K562 treated with DMSO at 1 percent for 24 hours (cell line): Measurements from ENCODE around the gene HK1. TPM values are rescaled to one million over a fixed set of nuclear protein-coding genes. Genes with fewer than 3 reads are reported as not detected.

Experiments
- total RNA-seq: library from RNA; unstranded; fragments of 300-600 nt; gene quantifications from 2 replicates; pipeline ENCODE4 v1.2.3, GENCODE V29; 2022; ENCODE audit warnings: low read depth; ENCODE audit not compliant: insufficient read depth

Gene HK1
- total RNA-seq: 193 and 196 TPM in 2 replicates

DNA sequence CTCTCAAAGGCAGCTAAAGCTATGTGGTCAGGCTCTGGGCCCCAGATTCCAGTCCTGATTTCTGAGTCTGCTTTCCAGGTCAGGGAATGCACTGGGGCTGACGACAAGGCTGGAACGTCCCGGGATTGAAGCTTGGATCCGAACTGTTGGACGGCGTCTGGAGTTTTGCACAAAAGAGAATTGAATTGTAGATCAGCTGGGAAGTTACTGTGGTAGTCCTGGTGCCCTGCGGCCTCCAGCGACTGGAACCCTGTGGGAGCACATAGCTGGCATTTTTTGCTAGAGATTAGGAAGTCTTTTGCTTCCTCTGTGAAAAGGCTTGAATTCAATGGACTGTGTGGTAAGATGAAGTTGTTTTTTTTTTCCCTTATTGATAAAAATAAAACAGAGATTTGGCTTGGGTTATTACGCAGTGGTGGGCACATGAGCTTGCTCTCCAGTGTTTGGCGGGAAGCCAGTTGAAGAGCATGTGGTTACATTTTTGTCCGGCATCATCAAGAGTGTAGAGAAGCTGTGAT lies at the start of gene HK1:
TSS of gene HK1 (plus strand) at position 51 of the 518 bp plus-strand sequence.

DNA sequence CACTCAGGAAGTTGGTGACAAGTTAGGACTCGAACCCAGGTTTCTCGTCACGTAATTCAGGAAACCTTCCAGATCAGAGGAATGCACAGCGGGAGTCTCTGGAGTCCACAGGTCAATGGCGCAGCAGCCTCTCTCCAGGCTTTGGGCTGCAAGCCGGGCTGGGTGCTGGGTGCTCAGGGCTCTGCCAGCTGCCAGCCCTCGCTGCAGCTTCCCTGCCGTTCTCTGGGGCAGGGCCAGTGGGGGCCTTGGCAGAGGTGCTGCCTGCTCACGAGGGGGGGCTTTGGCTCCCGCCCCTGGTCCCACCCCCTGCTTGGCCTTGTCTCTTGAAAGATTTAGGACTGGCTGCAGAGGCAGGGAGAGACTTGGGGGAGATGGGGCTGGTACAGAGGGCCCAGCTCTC lies 138.4 kb downstream of the HK1 start, which contains the start of gene TACR2:
TSS of gene TACR2 (minus strand) at position 224 of the 400 bp plus-strand sequence. CDS start 595 bp downstream, outside the sequence.

DNA sequence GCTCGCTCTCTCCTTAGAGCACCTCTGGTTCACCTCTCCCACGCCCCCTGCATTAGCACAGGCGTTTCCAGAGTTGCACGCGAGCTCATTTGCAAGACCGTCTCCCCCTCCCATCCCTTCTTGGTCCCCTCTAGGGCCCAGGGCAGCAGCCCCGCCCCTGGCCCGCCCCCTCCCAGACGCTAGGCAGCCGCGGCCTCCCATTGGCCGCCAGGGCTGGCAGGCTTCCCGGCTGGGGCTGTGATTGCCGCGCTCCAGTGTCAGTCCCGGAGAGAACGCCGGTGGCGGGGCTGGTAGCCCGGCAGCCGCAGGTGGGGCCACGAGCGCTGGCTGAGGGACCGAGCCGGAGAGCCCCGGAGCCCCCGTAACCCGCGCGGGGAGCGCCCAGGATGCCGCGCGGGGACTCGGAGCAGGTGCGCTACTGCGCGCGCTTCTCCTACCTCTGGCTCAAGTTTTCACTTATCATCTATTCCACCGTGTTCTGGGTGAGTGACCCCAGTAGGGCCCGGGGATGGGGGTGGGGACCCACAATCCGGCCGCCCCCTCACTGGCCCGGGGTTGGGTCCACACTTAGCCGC lies 173.0 kb downstream of the HK1 start, which contains the start of gene TSPAN15:
TSS of gene TSPAN15 (plus strand) at position 257 of the 575 bp plus-strand sequence. CDS start at position 387, 130 bp downstream.

Other genes starting within 250 kb of the HK1 start
- gene SRGN, start 190.4 kb upstream of the HK1 start, total RNA-seq: 130 and 143 TPM in 2 replicates
- gene VPS26A, start 154.3 kb upstream of the HK1 start, total RNA-seq: 36.8 and 45.0 TPM in 2 replicates
- gene SUPV3L1, start 98.3 kb upstream of the HK1 start, total RNA-seq: 28.2 and 35.1 TPM in 2 replicates
- 0.16 and 0.20 TPM in 2 replicates for gene HKDC1, start 58.2 kb upstream of the HK1 start, total RNA-seq
- 0.15 TPM in 1 of 2 replicates, not detected in the other for gene TACR2, start 138.4 kb downstream of the HK1 start, total RNA-seq
- gene TSPAN15, start 173.0 kb downstream of the HK1 start, total RNA-seq: 4.6 and 6.7 TPM in 2 replicates